Pancreas (tissue), 10 donors: ENCODE measurements around the gene DCLK2. TPM values are rescaled to one million over a fixed set of nuclear protein-coding genes. Genes with fewer than 3 reads are reported as not detected.
A peak's percentile ranks its signal among the peaks of the same experiment; 100 is the strongest.

Source experiments
- ATAC-seq, 4 donors: fragments of 200-7000 bp; cut with Tn5 transposase; one replicate each; pipeline versions ENCODE4 v1.8.0 to v1.9.1; 2020; ENCODE audit warnings: mild to moderate bottlenecking in 4 of 4, moderate library complexity in 4 of 4
- DNase-seq, 6 donors: peaks; one replicate each; pipeline ENCODE4 v3.0.0-alpha.2; 2020
- FAIRE-seq: peaks from 2 replicates; lab custom pipeline; 2012; peaks lifted over from hg19 to GRCh38; lab: Jason Lieb, UNC
- H3K27ac ChIP-seq, 4 donors: fragments of 200-600 bp; sonication (generic); 1 replicate in 3 of 4; 2 replicates in 1 of 4; pipeline versions ENCODE4 v1.5.0 to v1.8.0; 2020
- H3K27me3 ChIP-seq, 4 donors: fragments of 200-600 bp; one replicate each; pipeline ENCODE4 v1.8.0; 2021
- H3K36me3 ChIP-seq, 3 donors: fragments of 200-600 bp; sonication (generic) in 1 of 3; one replicate each; pipeline versions ENCODE4 v1.5.0 to v1.8.0; 2020 to 2021
- H3K4me1 ChIP-seq, 3 donors: fragments of 200-600 bp; one replicate each; pipeline ENCODE4 v1.8.0; 2021
- H3K4me3 ChIP-seq, 4 donors: fragments of 200-600 bp; sonication (generic) in 2 of 4; one replicate each; pipeline versions ENCODE4 v1.5.0 to v1.8.0; 2020 to 2021
- H3K9me3 ChIP-seq, 4 donors: fragments of 200-600 bp; one replicate each; pipeline ENCODE4 v1.8.0; 2021
- WGBS, 2 donors: extraction: QIAGEN DNeasy Blood & Tissue Kit; methylation state at CpG; one replicate each; pipeline ENCODE4 v1.1.7; 2013; 5-methylcytosine and 5-hydroxymethylcytosine counted together
- intact Hi-C, 3 donors: fragments of 100-400 bp; cut with DNase I; formaldehyde crosslinking; loops; one replicate each; pipeline versions ENCODE4 v1.11.1 to v1.14.2; 2022
- polyA plus RNA-seq, 2 donors: library from polyadenylated mRNA; stranded (reverse); fragments of 200-250 nt; gene quantifications; one replicate each; pipeline ENCODE4 v1.2.3, GENCODE V29; 2013
- total RNA-seq, 6 donors: library from RNA; stranded (reverse); fragmentation: NEBNext Ultra II Directional in 4 of 6; extraction: Animal tissue kit (Norgen Biotek cat#: 25700) in 4 of 6; gene quantifications; one replicate each; pipeline versions ENCODE4 v1.2.1 to v1.2.4, GENCODE V29; 2021 to 2023
- TF ChIP-seq, protein P1 (sequence below), 4 donors: fragments of 200-600 bp; sonication (generic) in 3 of 4; IDR thresholded peaks; one replicate each; pipeline versions ENCODE4 v1.5.0 to v1.8.0; 2021; ENCODE audit warnings: antibody characterized with exemption in 4 of 4
- donor health status: healthy with polysubstance abuse.
- donor health status: DM: no; HTN: no; CAD: no; lungs with moderate emphysema.
- donor health status: DM: no; HTN: no; CAD: no.
- donor health status: control.
- donor health status: control.
- donor health status: Bipolar disorder and iron deficiency.
- donor health status: DM: yes; HTN: yes; CAD: no.
- donor health status: DM: no; HTN: no; CAD: no.
- donor health status: DM: no; HTN: no; CAD: no.
- donor health status: DM: yes; HTN: yes; CAD: no.

The DCLK2 gene
- total and polyA plus RNA-seq, 8 donors, result 1.2 to 3.7 (median 1.8) TPM

DNA sequence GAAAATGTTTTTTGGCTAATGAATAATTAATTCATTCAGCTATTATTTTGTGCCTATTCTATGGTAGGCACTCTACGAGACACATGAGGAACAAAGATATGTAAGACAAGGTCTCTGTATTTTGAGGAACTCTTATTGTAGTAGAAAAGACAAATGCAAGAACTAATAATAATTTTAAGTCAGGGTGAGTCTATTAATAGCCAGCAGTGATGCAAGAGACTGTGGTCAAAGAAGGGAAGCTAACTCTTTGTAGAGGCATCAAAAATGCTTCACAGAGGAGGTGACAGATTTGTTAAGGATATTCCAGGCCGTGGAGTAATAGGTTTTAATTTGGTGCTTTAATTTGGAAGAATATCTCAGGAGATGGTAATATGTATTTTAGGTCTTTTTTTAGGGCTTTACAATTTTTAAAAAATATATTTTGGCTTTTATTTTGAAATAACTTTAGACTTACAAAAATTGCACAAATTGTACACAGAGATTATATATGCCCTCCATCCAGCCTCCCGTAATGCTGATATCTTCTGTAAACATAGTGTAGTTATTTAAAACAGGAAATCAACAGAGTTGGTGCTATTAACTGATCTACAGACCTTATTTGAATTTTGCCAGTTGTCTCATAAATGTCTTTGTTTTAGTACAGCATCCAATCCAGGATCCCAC, 48.1 kb downstream of the DCLK2 start:
- 67 to 77% methylated on average over 3 of the region's 3 CpGs for WGBS, 2 donors
- H3K27ac ChIP-seq, result no peak overlapping the region
- no peaks in the 10 kb centered on the region for H3K27me3 ChIP-seq
- intact Hi-C loops, result no loop called here
- H3K4me3 ChIP-seq, result no peak overlapping the region
- H3K4me1 ChIP-seq, result peaks cover 0 to 8% (median 0%) of the 10 kb centered on the region in 3 donors
- DNase-seq, result no peak
- TF ChIP-seq, protein P1, sequence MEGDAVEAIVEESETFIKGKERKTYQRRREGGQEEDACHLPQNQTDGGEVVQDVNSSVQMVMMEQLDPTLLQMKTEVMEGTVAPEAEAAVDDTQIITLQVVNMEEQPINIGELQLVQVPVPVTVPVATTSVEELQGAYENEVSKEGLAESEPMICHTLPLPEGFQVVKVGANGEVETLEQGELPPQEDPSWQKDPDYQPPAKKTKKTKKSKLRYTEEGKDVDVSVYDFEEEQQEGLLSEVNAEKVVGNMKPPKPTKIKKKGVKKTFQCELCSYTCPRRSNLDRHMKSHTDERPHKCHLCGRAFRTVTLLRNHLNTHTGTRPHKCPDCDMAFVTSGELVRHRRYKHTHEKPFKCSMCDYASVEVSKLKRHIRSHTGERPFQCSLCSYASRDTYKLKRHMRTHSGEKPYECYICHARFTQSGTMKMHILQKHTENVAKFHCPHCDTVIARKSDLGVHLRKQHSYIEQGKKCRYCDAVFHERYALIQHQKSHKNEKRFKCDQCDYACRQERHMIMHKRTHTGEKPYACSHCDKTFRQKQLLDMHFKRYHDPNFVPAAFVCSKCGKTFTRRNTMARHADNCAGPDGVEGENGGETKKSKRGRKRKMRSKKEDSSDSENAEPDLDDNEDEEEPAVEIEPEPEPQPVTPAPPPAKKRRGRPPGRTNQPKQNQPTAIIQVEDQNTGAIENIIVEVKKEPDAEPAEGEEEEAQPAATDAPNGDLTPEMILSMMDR (IDR thresholded peaks at IDR 0.05), result no peak
- no peak for FAIRE-seq
- H3K9me3 ChIP-seq, result no peaks in the 10 kb centered on the region
- ATAC-seq, result peak in 2 of 4 donors; percentile 50 to 60
- H3K36me3 ChIP-seq, result no peaks in the 10 kb centered on the region

DNA sequence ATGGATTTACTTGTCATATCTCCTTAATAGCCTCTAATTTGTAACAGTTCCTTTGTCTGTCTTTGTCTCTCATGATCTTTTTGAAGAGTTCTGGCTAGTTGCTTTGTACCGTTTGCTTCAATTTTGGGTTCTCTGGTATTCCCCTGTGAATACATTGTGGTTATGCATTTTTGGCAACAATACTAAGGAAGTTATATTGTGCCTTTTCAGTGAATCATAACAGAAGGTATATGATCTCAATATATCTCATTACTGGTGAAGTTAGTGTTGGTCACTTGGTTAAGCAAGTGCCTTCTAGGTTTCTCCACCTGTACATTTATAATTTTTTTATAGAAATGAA, 48.6 kb downstream of the DCLK2 start:
- FAIRE-seq, result no peak

GRCh38 chr4:150127757-150128156, 49.5 kb downstream of the DCLK2 start:
- no peak overlapping the region for H3K4me3 ChIP-seq
- no peaks in the 10 kb centered on the region for H3K9me3 ChIP-seq
- TF ChIP-seq, protein P1 (IDR thresholded peaks at IDR 0.05), result no peak
- FAIRE-seq (no peak), ATAC-seq (no peak), DNase-seq (no peak)
- no peaks in the 10 kb centered on the region for H3K36me3 ChIP-seq
- intact Hi-C loops, result no loop called here
- WGBS, 2 donors, result 98% methylated on average over 4 of the region's 4 CpGs
- H3K4me1 ChIP-seq, result peaks cover 0 to 8% (median 0%) of the 10 kb centered on the region in 3 donors
- no peak overlapping the region for H3K27ac ChIP-seq
- no peaks in the 10 kb centered on the region for H3K27me3 ChIP-seq

More for the DNA sequence above, 48.6 kb downstream of the DCLK2 start:
- no peak overlapping the region for H3K4me3 ChIP-seq
- no peaks in the 10 kb centered on the region for H3K27me3 ChIP-seq
- H3K27ac ChIP-seq, result no peak overlapping the region
- intact Hi-C loops, result no loop called here
- H3K4me1 ChIP-seq, result peaks cover 0 to 8% (median 0%) of the 10 kb centered on the region in 3 donors
- no peak for DNase-seq
- TF ChIP-seq, protein P1 (IDR thresholded peaks at IDR 0.05), result no peak
- WGBS, 2 donors, result 63 to 67% methylated on average over 1 of the region's 1 CpG
- H3K36me3 ChIP-seq, result no peaks in the 10 kb centered on the region
- H3K9me3 ChIP-seq, result no peaks in the 10 kb centered on the region
- no peak for ATAC-seq

DNA sequence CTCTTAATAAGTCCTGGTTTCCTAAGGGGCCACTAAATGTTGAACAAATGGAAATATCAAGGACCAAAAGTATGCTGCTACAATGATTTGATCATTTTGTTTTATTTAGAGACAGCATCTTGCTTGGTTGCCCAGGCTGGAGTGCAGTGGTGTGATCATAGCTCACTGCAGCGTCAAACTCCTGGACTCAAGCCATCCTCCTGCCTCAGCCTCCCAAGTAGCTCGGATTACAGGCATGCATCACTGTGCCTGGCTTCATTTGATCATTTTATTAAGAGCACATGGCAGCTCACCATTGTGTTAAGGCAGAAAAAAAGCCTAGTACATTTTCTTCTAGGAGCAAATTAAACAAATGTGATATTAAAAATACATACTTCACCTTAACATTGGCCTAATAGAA, 52.7 kb downstream of the DCLK2 start:
- H3K4me1 ChIP-seq, result peaks cover 0 to 8% (median 0%) of the 10 kb centered on the region in 3 donors
- no peak overlapping the region for H3K4me3 ChIP-seq
- intact Hi-C loops, result no loop called here
- TF ChIP-seq, protein P1 (IDR thresholded peaks at IDR 0.05), result no peak
- FAIRE-seq (no peak), DNase-seq (no peak), ATAC-seq (no peak)
- no peaks in the 10 kb centered on the region for H3K27me3 ChIP-seq
- H3K27ac ChIP-seq, result no peak overlapping the region
- no peaks in the 10 kb centered on the region for H3K9me3 ChIP-seq
- 81 to 89% methylated on average over 2 of the region's 2 CpGs for WGBS, 2 donors
- H3K36me3 ChIP-seq, result no peaks in the 10 kb centered on the region

GRCh38 chr4:150131581-150132228, 53.5 kb downstream of the DCLK2 start:
- no peak for DNase-seq
- intact Hi-C loops, result no loop called here
- Histone ChIP-seq H3K4me3 (no peak overlapping the region), H3K36me3 (no peaks in the 10 kb centered on the region), H3K4me1 (peaks cover 0 to 4% (median 0%) of the 10 kb centered on the region in 3 donors), H3K27ac (no peak overlapping the region), H3K9me3 (no peaks in the 10 kb centered on the region), H3K27me3 (no peaks in the 10 kb centered on the region)
- 95 to 98% methylated on average over 1 of the region's 1 CpG for WGBS, 2 donors
- FAIRE-seq, result no peak
- no peak for ATAC-seq
- TF ChIP-seq, protein P1 (IDR thresholded peaks at IDR 0.05), result no peak
